Measurements from ENCODE around the gene SGTB. TPM values are rescaled to one million over a fixed set of nuclear protein-coding genes. Genes with fewer than 3 reads are reported as not detected.

Gene SGTB
- total RNA-seq, 1 donor from 2014 or later = 10.2 TPM

- no peak for DNase-seq (ENCODE audit: extremely low spot score, unreplicated experiment)
- TF ChIP-seq, protein P1, sequence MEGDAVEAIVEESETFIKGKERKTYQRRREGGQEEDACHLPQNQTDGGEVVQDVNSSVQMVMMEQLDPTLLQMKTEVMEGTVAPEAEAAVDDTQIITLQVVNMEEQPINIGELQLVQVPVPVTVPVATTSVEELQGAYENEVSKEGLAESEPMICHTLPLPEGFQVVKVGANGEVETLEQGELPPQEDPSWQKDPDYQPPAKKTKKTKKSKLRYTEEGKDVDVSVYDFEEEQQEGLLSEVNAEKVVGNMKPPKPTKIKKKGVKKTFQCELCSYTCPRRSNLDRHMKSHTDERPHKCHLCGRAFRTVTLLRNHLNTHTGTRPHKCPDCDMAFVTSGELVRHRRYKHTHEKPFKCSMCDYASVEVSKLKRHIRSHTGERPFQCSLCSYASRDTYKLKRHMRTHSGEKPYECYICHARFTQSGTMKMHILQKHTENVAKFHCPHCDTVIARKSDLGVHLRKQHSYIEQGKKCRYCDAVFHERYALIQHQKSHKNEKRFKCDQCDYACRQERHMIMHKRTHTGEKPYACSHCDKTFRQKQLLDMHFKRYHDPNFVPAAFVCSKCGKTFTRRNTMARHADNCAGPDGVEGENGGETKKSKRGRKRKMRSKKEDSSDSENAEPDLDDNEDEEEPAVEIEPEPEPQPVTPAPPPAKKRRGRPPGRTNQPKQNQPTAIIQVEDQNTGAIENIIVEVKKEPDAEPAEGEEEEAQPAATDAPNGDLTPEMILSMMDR (conservative IDR thresholded peaks at IDR 0.05) = no peak
- Mint-ChIP-seq H3K36me3 (peaks cover 31% of the 10 kb centered on the region), H3K9me3 (peaks cover 5% of the 10 kb centered on the region), H3K27me3 (no peaks in the 10 kb centered on the region), H3K4me3 (no peak overlapping the region), H3K4me1 (ENCODE audit: unreplicated experiment) (no peaks in the 10 kb centered on the region), H3K27ac (no peak overlapping the region)
These were observed 44.9 kb upstream of the SGTB start for GRCh38 chr5:65766781-65767180.

GRCh38 chr5:65766175-65766574 lies 44.3 kb upstream of the SGTB start:
- H3K27me3 Mint-ChIP-seq = no peaks in the 10 kb centered on the region
- H3K27ac Mint-ChIP-seq = no peak overlapping the region
- H3K4me3 Mint-ChIP-seq = no peak overlapping the region
- H3K36me3 Mint-ChIP-seq = peaks cover 31% of the 10 kb centered on the region
- peaks cover 5% of the 10 kb centered on the region for H3K9me3 Mint-ChIP-seq
- no peaks in the 10 kb centered on the region for H3K4me1 Mint-ChIP-seq (ENCODE audit: unreplicated experiment)
- TF ChIP-seq, protein P1 (conservative IDR thresholded peaks at IDR 0.05) = no peak
- no peak for DNase-seq (ENCODE audit: extremely low spot score, unreplicated experiment)

DNA sequence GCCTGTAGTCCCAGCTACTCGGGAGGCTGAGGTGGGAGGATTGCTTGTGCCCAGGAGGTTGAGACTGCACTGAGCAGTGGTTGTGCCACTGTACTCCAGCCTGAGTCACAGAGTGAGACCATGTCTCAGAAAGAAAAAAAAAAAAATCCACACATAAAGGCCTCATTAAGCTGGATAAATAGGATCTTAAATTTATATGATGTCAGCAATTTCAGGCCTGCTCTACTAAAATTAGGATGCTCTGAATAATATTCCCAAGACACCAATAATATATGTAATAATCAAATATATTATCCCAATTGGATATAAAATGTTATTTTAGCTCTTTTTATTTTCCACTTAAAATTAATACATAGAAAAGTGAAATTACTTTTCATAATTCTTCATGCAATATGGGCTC lies 43.7 kb upstream of the SGTB start:
- Mint-ChIP-seq H3K27me3 (no peaks in the 10 kb centered on the region), H3K4me3 (no peak overlapping the region)

DNA sequence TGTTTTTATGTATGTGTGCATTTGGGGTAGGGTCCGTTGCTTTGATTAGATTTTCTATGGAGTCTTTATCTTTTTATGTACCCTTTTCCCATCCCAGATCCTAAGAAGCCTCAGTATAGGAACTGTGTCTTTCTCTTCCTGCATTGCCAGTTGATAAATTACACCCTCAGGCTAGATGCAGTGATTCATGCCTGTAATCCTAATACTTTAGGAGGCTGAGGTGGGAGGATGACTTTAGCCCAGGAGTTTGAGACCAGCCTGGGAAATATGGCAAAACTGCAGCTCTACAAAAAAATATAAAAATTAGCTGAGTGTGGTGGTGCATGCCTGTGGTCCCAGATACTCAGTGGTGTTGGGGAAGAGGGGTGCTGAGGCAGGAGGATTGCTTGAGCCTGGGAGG lies 40.3 kb upstream of the SGTB start:
- TF ChIP-seq, protein P1 (conservative IDR thresholded peaks at IDR 0.05) = no peak
- no peaks in the 10 kb centered on the region for H3K9me3 Mint-ChIP-seq
- H3K36me3 Mint-ChIP-seq = peaks cover 22% of the 10 kb centered on the region

More for the DNA sequence above, 43.7 kb upstream of the SGTB start:
- no peak for DNase-seq (ENCODE audit: extremely low spot score, unreplicated experiment)
- Mint-ChIP-seq H3K4me1 (ENCODE audit: unreplicated experiment) (no peaks in the 10 kb centered on the region), H3K9me3 (peaks cover 5% of the 10 kb centered on the region), H3K36me3 (peaks cover 31% of the 10 kb centered on the region), H3K27ac (no peak overlapping the region)
- TF ChIP-seq, protein P1 (conservative IDR thresholded peaks at IDR 0.05) = no peak

DNA sequence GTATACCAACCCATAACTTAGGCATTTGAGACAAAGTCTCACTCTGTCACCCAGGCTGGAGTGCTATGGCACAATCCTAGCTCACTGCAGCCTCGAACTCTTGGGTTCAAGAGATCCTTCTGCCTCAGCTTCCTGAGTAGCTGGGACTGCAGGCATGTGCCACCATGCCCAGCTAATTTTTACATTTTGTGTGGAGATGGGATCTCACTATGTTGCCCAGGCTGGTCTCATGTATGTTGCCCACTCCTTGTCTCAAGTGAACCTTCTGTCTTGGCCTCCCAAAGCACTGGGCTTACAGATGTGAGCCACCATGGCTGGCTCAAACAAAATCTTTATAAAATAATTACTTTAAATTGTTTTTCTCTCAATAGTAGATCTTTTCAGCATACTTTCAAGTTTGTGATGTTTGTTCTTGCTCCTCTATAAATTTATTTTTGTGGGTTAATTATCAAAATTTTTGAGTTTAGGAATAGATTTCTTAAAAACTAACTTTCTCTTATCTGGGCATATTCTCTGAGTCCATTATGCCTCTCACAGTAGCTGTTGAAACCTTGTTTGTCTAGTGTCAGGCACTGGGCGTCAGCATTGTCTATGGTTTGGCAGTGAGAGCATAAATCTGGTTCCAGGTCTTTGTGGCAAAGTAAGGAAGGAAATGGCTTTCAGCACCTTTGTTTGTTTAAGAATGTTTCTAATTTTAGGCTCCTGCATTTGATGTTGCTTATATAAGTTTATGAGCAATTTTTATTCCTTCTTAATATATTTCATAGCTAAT lies 38.8 kb upstream of the SGTB start:
- peaks cover 13% of the 10 kb centered on the region for H3K36me3 Mint-ChIP-seq
- H3K9me3 Mint-ChIP-seq = no peaks in the 10 kb centered on the region
- TF ChIP-seq, protein P1 (conservative IDR thresholded peaks at IDR 0.05) = no peak
- H3K27ac Mint-ChIP-seq = no peak overlapping the region
- no peak for DNase-seq (ENCODE audit: extremely low spot score, unreplicated experiment)
- no peaks in the 10 kb centered on the region for H3K4me1 Mint-ChIP-seq (ENCODE audit: unreplicated experiment)
- H3K4me3 Mint-ChIP-seq = no peak overlapping the region
- H3K27me3 Mint-ChIP-seq = no peaks in the 10 kb centered on the region

More for the DNA sequence above, 40.3 kb upstream of the SGTB start:
- Mint-ChIP-seq H3K27ac (no peak overlapping the region), H3K4me1 (ENCODE audit: unreplicated experiment) (no peaks in the 10 kb centered on the region), H3K4me3 (no peak overlapping the region), H3K27me3 (no peaks in the 10 kb centered on the region)
- no peak for DNase-seq (ENCODE audit: extremely low spot score, unreplicated experiment)
